A673 (cell line): ENCODE data around the gene HLA-B. TPM values are rescaled to one million over a fixed set of nuclear protein-coding genes. Genes with fewer than 3 reads are reported as not detected.

Experiments
- BruUV-seq: library from RNA; stranded (reverse); fragments of 400-500 nt; replicated peaks from 2 replicates; lab custom pipeline; 2021; lab: Mats Ljungman, UMichigan
- CTCF ChIA-PET: fragments of 300-600 bp; sonication (Branson Sonifier 250); formaldehyde crosslinking; loops from one replicate; lab custom pipeline; 2022; ENCODE audit warnings: antibody characterized with exemption; lab: Charles Lee
- POLR2A ChIA-PET: fragments of 300-600 bp; sonication (Branson Sonifier 250); formaldehyde crosslinking; loops from one replicate; lab custom pipeline; 2022; ENCODE audit warnings: antibody characterized with exemption; ENCODE audit not compliant: low non-redundant PET; lab: Charles Lee
- DNase-seq: peaks from one replicate; pipeline ENCODE4 v3.0.0-alpha.2; 2015; ENCODE audit warnings: low spot score
- H3K27ac ChIP-seq: fragments of 200-600 bp; sonication (generic); 2 replicates; pipeline ENCODE4 v1.5.1; 2016; ENCODE audit warnings: mixed run types, low read depth, mild to moderate bottlenecking, mixed read lengths, antibody characterized with exemption, low read length; ENCODE audit not compliant: poor library complexity, severe bottlenecking
- H3K27me3 ChIP-seq: fragments of 200-600 bp; sonication (generic); replicated peaks from 2 replicates; pipeline ENCODE4 v1.6.1; 2017; ENCODE audit warnings: mixed run types, low read depth, mild to moderate bottlenecking, mixed read lengths, antibody characterized with exemption, low read length; ENCODE audit not compliant: insufficient read depth, poor library complexity
- H3K36me3 ChIP-seq: fragments of 200-600 bp; sonication (generic); 2 replicates; pipeline ENCODE4 v1.6.1; 2016; ENCODE audit warnings: mixed run types, mild to moderate bottlenecking, mixed read lengths, antibody characterized with exemption, low read length; ENCODE audit not compliant: insufficient read depth, poor library complexity, severe bottlenecking
- H3K4me1 ChIP-seq: fragments of 200-600 bp; sonication (generic); 2 replicates; pipeline ENCODE4 v1.6.1; 2017; ENCODE audit warnings: mixed run types, mild to moderate bottlenecking, mixed read lengths, antibody characterized with exemption, low read length; ENCODE audit not compliant: insufficient read depth, poor library complexity, severe bottlenecking
- H3K4me3 ChIP-seq: fragments of 200-600 bp; sonication (generic); 2 replicates; pipeline ENCODE4 v1.5.1; 2016; ENCODE audit warnings: low read depth, mixed run types, mild to moderate bottlenecking, mixed read lengths, low read length; ENCODE audit not compliant: poor library complexity, severe bottlenecking
- H3K9me3 ChIP-seq: fragments of 200-600 bp; sonication (generic); 2 replicates; pipeline ENCODE4 v1.6.1; 2016; ENCODE audit warnings: mixed run types, low read depth, mild to moderate bottlenecking, mixed read lengths, antibody characterized with exemption, low read length; ENCODE audit not compliant: poor library complexity, severe bottlenecking
- EZH2 ChIP-seq: fragments of 200-600 bp; sonication (generic); IDR thresholded peaks from 2 replicates; pipeline ENCODE4 v1.6.1; 2017; ENCODE audit warnings: borderline replicate concordance, low read depth, mild to moderate bottlenecking, mixed read lengths, antibody characterized with exemption, low read length; ENCODE audit not compliant: poor library complexity, severe bottlenecking
- intact Hi-C: fragments of 100-400 bp; cut with micrococcal nuclease; formaldehyde crosslinking; loops from one replicate; pipeline ENCODE4 v1.10.0; 2022; ENCODE audit not compliant: unreplicated experiment
- total RNA-seq: library from RNA; stranded (reverse); gene quantifications from 2 replicates; pipeline ENCODE4 v1.2.3, GENCODE V29; 2021
- TF ChIP-seq, protein P1 (sequence below): fragments of 300-800, 200-600 bp; sonication (generic); conservative IDR thresholded peaks from 2 replicates; pipeline ENCODE4 v1.5.1; 2017; ENCODE audit warnings: low read depth, mild to moderate bottlenecking, antibody characterized with exemption, low read length, moderate library complexity, mixed read lengths

HLA-B gene
- total RNA-seq, 1 experiment from 2014 or later = 27.3 TPM

DNA sequence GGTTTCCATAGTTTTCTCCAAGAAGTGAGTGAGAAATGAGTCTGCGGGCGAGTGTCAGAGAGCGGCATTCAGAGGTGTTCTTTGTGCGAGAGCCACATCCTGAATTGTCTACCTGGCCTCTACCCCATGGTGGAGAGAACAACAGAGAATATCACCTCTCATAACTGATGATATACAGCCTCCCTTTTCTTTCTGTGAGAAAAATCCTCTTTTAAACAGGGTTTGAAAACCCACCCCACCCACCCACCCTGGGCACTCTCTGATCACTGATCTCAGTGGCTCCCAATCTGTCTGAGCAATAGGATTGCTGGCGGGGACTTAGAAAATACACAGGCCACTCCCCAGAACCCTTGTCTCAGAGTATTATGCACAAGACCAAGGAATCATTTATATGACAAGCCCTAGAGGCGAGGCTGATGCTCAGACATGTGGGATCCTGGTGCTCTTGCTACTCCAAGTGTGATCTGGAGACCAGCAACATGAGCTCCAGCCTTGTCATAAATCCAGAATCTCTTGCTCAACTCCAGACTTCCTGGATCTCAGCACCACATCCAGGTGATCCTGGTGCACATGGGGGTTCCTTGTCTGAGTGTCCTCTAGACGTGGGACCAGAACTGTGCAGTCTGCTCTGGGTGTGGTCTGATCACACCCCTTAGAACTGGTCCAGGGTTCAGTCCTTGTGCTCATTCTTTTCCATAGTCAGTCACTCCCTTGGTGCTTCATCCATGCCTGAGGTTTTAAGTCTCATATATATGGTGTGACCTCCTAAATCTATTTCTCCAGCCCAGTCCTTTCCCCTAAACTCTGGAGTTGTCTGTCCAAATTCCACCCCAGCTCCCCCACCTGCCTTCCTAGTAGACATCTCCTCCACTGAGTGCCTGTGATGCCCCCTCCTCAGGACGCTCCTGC lies 5.3 kb downstream of the HLA-B start:
- no TSS peak for BruUV-seq
- intact Hi-C loops = no loop called here
- ChIA-PET CTCF (no interaction called here), POLR2A (no interaction called here)
- Histone ChIP-seq H3K9me3 (no peaks in the 10 kb centered on the region), H3K4me1 (no peaks in the 10 kb centered on the region), H3K36me3 (no peaks in the 10 kb centered on the region), H3K27me3 (peaks cover 36% of the 10 kb centered on the region), H3K27ac (no peak overlapping the region), H3K4me3 (no peak overlapping the region)
- no peak for DNase-seq
- no peak for TF ChIP-seq EZH2
- TF ChIP-seq, protein P1, sequence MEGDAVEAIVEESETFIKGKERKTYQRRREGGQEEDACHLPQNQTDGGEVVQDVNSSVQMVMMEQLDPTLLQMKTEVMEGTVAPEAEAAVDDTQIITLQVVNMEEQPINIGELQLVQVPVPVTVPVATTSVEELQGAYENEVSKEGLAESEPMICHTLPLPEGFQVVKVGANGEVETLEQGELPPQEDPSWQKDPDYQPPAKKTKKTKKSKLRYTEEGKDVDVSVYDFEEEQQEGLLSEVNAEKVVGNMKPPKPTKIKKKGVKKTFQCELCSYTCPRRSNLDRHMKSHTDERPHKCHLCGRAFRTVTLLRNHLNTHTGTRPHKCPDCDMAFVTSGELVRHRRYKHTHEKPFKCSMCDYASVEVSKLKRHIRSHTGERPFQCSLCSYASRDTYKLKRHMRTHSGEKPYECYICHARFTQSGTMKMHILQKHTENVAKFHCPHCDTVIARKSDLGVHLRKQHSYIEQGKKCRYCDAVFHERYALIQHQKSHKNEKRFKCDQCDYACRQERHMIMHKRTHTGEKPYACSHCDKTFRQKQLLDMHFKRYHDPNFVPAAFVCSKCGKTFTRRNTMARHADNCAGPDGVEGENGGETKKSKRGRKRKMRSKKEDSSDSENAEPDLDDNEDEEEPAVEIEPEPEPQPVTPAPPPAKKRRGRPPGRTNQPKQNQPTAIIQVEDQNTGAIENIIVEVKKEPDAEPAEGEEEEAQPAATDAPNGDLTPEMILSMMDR = no peak

DNA sequence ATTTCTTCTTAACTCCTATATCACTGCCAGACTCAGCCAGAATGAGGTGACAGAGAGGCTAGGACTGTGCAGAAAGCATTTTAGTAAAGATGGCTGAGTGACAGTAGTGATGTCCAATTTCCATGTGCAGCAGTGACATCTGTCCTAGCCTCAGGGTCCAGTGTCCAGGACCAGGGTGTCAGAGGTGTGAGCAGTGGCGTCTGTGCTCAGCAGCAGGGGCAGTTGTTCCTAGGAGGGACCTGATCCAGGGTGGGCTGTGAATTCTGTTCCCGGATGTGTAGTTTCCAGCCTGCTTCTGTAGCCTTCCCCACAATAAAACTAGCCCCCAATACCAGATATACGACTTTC lies 6.0 kb downstream of the HLA-B start:
- BruUV-seq = no TSS peak
- CTCF ChIA-PET = no interaction called here
- intact Hi-C loops = no loop called here
- H3K27ac ChIP-seq = no peak overlapping the region
- peaks cover 31% of the 10 kb centered on the region for H3K27me3 ChIP-seq
- POLR2A ChIA-PET = no interaction called here
- no peak overlapping the region for H3K4me3 ChIP-seq
- H3K9me3 ChIP-seq = no peaks in the 10 kb centered on the region
- TF ChIP-seq EZH2 = no peak
- TF ChIP-seq, protein P1 = no peak
- H3K36me3 ChIP-seq = no peaks in the 10 kb centered on the region
- no peak for DNase-seq
- H3K4me1 ChIP-seq = no peaks in the 10 kb centered on the region

DNA sequence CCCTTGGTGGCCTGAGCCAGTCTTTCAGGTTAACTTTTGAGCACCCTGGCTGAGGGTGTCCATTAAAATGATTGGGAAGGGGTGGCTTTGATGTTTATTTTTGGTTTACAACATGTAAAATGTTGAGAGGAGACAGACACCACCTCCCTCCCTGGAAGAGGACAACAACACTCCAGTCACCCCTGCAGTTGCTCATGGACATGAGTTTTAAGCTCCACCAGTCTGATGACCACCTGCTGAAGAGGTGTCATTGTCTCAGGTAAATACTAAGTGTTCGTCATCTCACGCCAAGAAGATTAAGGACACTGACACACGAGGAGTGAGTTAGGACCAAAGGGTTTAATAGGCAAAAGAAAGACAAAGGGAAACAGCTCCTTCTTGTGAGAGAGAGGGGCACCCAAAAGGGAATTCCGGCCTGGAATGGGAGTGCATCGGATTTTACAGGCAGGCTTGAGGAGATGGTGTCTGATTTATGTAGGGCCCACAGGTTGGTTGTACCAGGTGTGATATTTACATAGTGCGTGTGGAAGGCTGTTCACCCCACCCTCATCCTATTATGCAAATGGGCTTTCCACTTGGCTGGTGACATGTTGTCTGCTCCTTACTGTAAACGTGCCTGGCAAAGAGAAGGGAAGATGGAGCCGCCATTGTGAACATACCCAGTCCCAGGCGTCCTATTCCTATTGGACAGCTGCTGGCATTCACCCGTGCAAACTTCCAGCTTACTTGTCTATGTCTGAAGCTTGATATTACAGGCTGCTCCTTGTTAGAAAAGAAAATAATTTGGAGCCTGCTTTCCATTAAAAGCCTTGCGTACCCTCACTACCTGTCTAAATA lies 6.6 kb downstream of the HLA-B start:
- Histone ChIP-seq H3K4me1 (no peaks in the 10 kb centered on the region), H3K27me3 (peaks cover 25% of the 10 kb centered on the region), H3K27ac (no peak overlapping the region), H3K4me3 (no peak overlapping the region), H3K9me3 (no peaks in the 10 kb centered on the region), H3K36me3 (no peaks in the 10 kb centered on the region)
- intact Hi-C loops = no loop called here
- DNase-seq = no peak
- POLR2A ChIA-PET = no interaction called here
- CTCF ChIA-PET = no interaction called here
- no TSS peak for BruUV-seq
- no peak for TF ChIP-seq EZH2
- TF ChIP-seq, protein P1 = no peak
